Cardiac fibroblast (primary cell): ENCODE measurements around the gene CEP63.
"Not testable (repeated sequence)": the region's sequence is repeated elsewhere in the genome, so short reads cannot be mapped to it uniquely, and the experiment has no call there.

Source experiments
- DNase-seq, 2 donors: peaks; one replicate each; pipeline versions ENCODE4 v3.0.0 to v3.0.0-alpha.2; 2010; ENCODE audit warnings: low read depth in 2 of 2
- H3K4me3 ChIP-seq, 2 donors: replicated peaks in 1 of 2; 1 replicate in 1 of 2; 2 replicates in 1 of 2; pipeline ENCODE4 v1.5.1; 2011; ENCODE audit warnings: low read depth in 2 of 2, low read length in 2 of 2, mild to moderate bottlenecking in 2 of 2, moderate library complexity in 1 of 2
- CTCF ChIP-seq: IDR thresholded peaks from one replicate; pipeline ENCODE4 v1.5.1; 2011; ENCODE audit warnings: low read depth, mild to moderate bottlenecking, low read length, inconsistent platforms

CEP63 gene

GRCh38 chr3:134535186-134535970, 49.5 kb downstream of the CEP63 start:
- no peak for DNase-seq
- H3K4me3 ChIP-seq, result no peak overlapping the region
- no peak for TF ChIP-seq CTCF

GRCh38 chr3:134536781-134537180, 50.9 kb downstream of the CEP63 start:
- no peak for DNase-seq
- H3K4me3 ChIP-seq, result no peak overlapping the region
- TF ChIP-seq CTCF, result no peak

GRCh38 chr3:134542287-134542958, 56.6 kb downstream of the CEP63 start:
- DNase-seq, result peak in 1 of 2 donors; percentile 7
- H3K4me3 ChIP-seq, result no peak overlapping the region
- TF ChIP-seq CTCF, result no peak

GRCh38 chr3:134543113-134543512, 57.3 kb downstream of the CEP63 start:
- DNase-seq, result no peak

GRCh38 chr3:134544316-134544715, 58.5 kb downstream of the CEP63 start:
- DNase-seq, result no peak
- no peak for TF ChIP-seq CTCF
- H3K4me3 ChIP-seq, result no peak overlapping the region

More at GRCh38 chr3:134543113-134543512, 57.3 kb downstream of the CEP63 start:
- no peak overlapping the region for H3K4me3 ChIP-seq
- TF ChIP-seq CTCF, result no peak

GRCh38 chr3:134544783-134545182, 58.9 kb downstream of the CEP63 start:
- H3K4me3 ChIP-seq, DNase-seq: not testable (repeated sequence)

- DNase-seq, result no peak
These were observed 60.0 kb downstream of the CEP63 start for GRCh38 chr3:134545818-134546217.

More at GRCh38 chr3:134545818-134546217, 60.0 kb downstream of the CEP63 start:
- no peak overlapping the region for H3K4me3 ChIP-seq
- TF ChIP-seq CTCF, result no peak
